Chondrocyte (in vitro differentiated cells): ENCODE measurements around the gene RASA1. TPM values are rescaled to one million over a fixed set of nuclear protein-coding genes. Genes with fewer than 3 reads are reported as not detected.
A peak's percentile ranks its signal among the peaks of the same experiment; 100 is the strongest.
"Not testable (repeated sequence)": the region's sequence is repeated elsewhere in the genome, so short reads cannot be mapped to it uniquely, and the experiment has no call there.

ENCODE experiments used
- DNase-seq: peaks from one replicate; pipeline ENCODE4 v3.0.0; 2021; ENCODE audit warnings: mixed read lengths, low spot score
- H3K27ac Mint-ChIP-seq: one replicate; pipeline ENCODE4 v1.8.0; 2021; ENCODE audit warnings: mild to moderate bottlenecking, moderate library complexity, mixed read lengths; ENCODE audit not compliant: unreplicated experiment
- H3K27me3 Mint-ChIP-seq: 2 replicates; pipeline ENCODE4 v1.8.0; 2021; ENCODE audit warnings: low read depth, mixed read lengths
- H3K36me3 Mint-ChIP-seq: 2 replicates; pipeline ENCODE4 v1.8.0; 2021; ENCODE audit warnings: low read depth, mixed read lengths
- H3K4me1 Mint-ChIP-seq: 2 replicates; pipeline ENCODE4 v1.8.0; 2021; ENCODE audit warnings: low read depth, mild to moderate bottlenecking, mixed read lengths
- H3K4me3 Mint-ChIP-seq: one replicate; pipeline ENCODE4 v1.8.0; 2021; ENCODE audit warnings: mild to moderate bottlenecking, moderate library complexity, mixed read lengths; ENCODE audit not compliant: unreplicated experiment
- H3K9me3 Mint-ChIP-seq: 2 replicates; pipeline ENCODE4 v1.8.0; 2021; ENCODE audit warnings: low read depth, mixed read lengths
- CTCF ChIP-seq: fragments of 200-600 bp; sonication (generic); IDR thresholded peaks from 2 replicates; pipeline ENCODE4 v1.5.0; 2021; ENCODE audit warnings: antibody characterized with exemption, mild to moderate bottlenecking, moderate library complexity
- total RNA-seq: library from RNA; stranded (reverse); gene quantifications from 3 replicates; pipeline ENCODE4 v1.2.1, GENCODE V29; 2021

RASA1 gene
- total RNA-seq, 1 donor from 2014 or later = 38.3 TPM

- TF ChIP-seq CTCF = no peak
- peak overlapping the region; percentile 41 for H3K27ac Mint-ChIP-seq
- H3K4me3 Mint-ChIP-seq = no peak overlapping the region
- no peaks in the 10 kb centered on the region for H3K36me3 Mint-ChIP-seq
- peaks cover 45% of the 10 kb centered on the region for H3K4me1 Mint-ChIP-seq
- no peaks in the 10 kb centered on the region for H3K9me3 Mint-ChIP-seq
- no peak for DNase-seq
- no peaks in the 10 kb centered on the region for H3K27me3 Mint-ChIP-seq
Measured at GRCh38 chr5:87278590-87279100, 11.0 kb downstream of the RASA1 start.

GRCh38 chr5:87282269-87282668, 14.6 kb downstream of the RASA1 start:
- Mint-ChIP-seq H3K9me3 (no peaks in the 10 kb centered on the region), H3K27ac (no peak overlapping the region), H3K27me3 (no peaks in the 10 kb centered on the region), H3K4me1 (peaks cover 37% of the 10 kb centered on the region), H3K4me3 (no peak overlapping the region), H3K36me3 (peaks cover 2% of the 10 kb centered on the region)
- DNase-seq = no peak
- TF ChIP-seq CTCF = no peak

GRCh38 chr5:87287266-87287665, 19.6 kb downstream of the RASA1 start:
- H3K27me3 Mint-ChIP-seq, H3K9me3 Mint-ChIP-seq, DNase-seq, H3K27ac Mint-ChIP-seq, H3K4me3 Mint-ChIP-seq, H3K36me3 Mint-ChIP-seq: not testable (repeated sequence)
- H3K4me1 Mint-ChIP-seq = peaks cover 32% of the 10 kb centered on the region

- peaks cover 2% of the 10 kb centered on the region for H3K36me3 Mint-ChIP-seq
- H3K4me1 Mint-ChIP-seq = peaks cover 72% of the 10 kb centered on the region
- no peak for DNase-seq
- no peaks in the 10 kb centered on the region for H3K27me3 Mint-ChIP-seq
- no peak overlapping the region for H3K4me3 Mint-ChIP-seq
- peaks cover 5% of the 10 kb centered on the region for H3K9me3 Mint-ChIP-seq
- no peak for TF ChIP-seq CTCF
- peak overlapping the region; percentile 27 for H3K27ac Mint-ChIP-seq
Measured at GRCh38 chr5:87298692-87299362, 31.1 kb downstream of the RASA1 start.

GRCh38 chr5:87300176-87300575, 32.5 kb downstream of the RASA1 start:
- no peak for DNase-seq

More at GRCh38 chr5:87300176-87300575, 32.5 kb downstream of the RASA1 start:
- peaks cover 72% of the 10 kb centered on the region for H3K4me1 Mint-ChIP-seq
- TF ChIP-seq CTCF = no peak
- peaks cover 4% of the 10 kb centered on the region for H3K36me3 Mint-ChIP-seq
- H3K27ac Mint-ChIP-seq = peak overlapping the region; percentile 61
- no peaks in the 10 kb centered on the region for H3K27me3 Mint-ChIP-seq
- no peak overlapping the region for H3K4me3 Mint-ChIP-seq
- H3K9me3 Mint-ChIP-seq = peaks cover 5% of the 10 kb centered on the region
